HL-60 (cell line): ENCODE measurements around the gene GPATCH1.

ENCODE experiments used
- POLR2AphosphoS5 ChIP-seq: IDR thresholded peaks from 2 replicates; pipeline ENCODE4 v1.6.1; 2012; ENCODE audit warnings: low read depth
- TF ChIP-seq, protein P1 (sequence below): IDR thresholded peaks from one replicate; pipeline ENCODE4 v1.5.1; 2011; ENCODE audit warnings: low read length, control low read depth, inconsistent platforms; ENCODE audit not compliant: insufficient read depth
- TF ChIP-seq, protein P2 (sequence below): IDR thresholded peaks from 2 replicates; pipeline ENCODE4 v1.6.1; 2012; ENCODE audit warnings: low read depth; ENCODE audit not compliant: insufficient replicate concordance

DNA sequence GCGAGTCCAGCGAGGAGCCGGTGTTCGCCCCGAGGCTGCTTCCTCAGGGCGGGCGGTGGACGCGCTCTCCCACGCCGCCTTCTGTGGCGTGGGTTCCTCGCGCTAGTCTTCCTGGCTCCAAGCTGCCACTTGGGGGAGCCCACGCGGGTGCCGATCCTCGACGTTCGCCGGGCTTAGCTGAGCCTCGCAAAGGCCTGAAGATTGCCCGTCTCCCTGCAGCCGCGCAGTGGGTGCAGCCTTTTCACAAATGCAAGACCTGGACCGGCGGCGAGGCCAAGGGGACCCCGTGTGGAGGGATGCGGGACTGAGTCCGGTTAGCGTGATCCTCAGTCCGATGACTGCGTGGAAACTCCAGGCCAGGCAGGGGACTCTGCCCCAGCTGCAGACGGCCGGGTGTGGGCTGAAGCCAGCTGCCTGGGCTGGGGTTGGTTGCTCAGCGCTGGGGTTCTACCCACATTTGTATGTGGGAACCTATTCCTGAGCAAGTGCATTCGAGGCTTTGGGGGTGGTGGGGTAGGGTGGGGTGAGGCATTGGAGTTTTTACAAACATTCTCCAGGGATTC is 96.5 kb downstream of the GPATCH1 start:
- TF ChIP-seq, protein P1, sequence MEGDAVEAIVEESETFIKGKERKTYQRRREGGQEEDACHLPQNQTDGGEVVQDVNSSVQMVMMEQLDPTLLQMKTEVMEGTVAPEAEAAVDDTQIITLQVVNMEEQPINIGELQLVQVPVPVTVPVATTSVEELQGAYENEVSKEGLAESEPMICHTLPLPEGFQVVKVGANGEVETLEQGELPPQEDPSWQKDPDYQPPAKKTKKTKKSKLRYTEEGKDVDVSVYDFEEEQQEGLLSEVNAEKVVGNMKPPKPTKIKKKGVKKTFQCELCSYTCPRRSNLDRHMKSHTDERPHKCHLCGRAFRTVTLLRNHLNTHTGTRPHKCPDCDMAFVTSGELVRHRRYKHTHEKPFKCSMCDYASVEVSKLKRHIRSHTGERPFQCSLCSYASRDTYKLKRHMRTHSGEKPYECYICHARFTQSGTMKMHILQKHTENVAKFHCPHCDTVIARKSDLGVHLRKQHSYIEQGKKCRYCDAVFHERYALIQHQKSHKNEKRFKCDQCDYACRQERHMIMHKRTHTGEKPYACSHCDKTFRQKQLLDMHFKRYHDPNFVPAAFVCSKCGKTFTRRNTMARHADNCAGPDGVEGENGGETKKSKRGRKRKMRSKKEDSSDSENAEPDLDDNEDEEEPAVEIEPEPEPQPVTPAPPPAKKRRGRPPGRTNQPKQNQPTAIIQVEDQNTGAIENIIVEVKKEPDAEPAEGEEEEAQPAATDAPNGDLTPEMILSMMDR, result no peak
- no peak for TF ChIP-seq POLR2AphosphoS5
- TF ChIP-seq, protein P2, sequence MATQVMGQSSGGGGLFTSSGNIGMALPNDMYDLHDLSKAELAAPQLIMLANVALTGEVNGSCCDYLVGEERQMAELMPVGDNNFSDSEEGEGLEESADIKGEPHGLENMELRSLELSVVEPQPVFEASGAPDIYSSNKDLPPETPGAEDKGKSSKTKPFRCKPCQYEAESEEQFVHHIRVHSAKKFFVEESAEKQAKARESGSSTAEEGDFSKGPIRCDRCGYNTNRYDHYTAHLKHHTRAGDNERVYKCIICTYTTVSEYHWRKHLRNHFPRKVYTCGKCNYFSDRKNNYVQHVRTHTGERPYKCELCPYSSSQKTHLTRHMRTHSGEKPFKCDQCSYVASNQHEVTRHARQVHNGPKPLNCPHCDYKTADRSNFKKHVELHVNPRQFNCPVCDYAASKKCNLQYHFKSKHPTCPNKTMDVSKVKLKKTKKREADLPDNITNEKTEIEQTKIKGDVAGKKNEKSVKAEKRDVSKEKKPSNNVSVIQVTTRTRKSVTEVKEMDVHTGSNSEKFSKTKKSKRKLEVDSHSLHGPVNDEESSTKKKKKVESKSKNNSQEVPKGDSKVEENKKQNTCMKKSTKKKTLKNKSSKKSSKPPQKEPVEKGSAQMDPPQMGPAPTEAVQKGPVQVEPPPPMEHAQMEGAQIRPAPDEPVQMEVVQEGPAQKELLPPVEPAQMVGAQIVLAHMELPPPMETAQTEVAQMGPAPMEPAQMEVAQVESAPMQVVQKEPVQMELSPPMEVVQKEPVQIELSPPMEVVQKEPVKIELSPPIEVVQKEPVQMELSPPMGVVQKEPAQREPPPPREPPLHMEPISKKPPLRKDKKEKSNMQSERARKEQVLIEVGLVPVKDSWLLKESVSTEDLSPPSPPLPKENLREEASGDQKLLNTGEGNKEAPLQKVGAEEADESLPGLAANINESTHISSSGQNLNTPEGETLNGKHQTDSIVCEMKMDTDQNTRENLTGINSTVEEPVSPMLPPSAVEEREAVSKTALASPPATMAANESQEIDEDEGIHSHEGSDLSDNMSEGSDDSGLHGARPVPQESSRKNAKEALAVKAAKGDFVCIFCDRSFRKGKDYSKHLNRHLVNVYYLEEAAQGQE, result no peak
